A549 (cell line): ENCODE data around the gene CDHR5.

Experiments used
- CEBPB ChIP-seq, 2 experiments: fragments of >200 bp in 1 of 2; sonication (Bioruptor Twin) in 1 of 2; formaldehyde crosslinking in 1 of 2; IDR thresholded peaks; 2 replicates each; pipeline ENCODE4 v1.6.1; 2012 to 2016
- CHD4 ChIP-seq: fragments of 200-600 bp; sonication (generic); IDR thresholded peaks from 2 replicates; pipeline ENCODE4 v1.6.1; 2016; ENCODE audit warnings: antibody characterized with exemption, mild to moderate bottlenecking, borderline replicate concordance
- MAZ ChIP-seq: fragments of 150-350 bp; IDR thresholded peaks from 2 replicates; pipeline ENCODE4 v1.6.1; 2014; ENCODE audit warnings: antibody characterized with exemption, low read depth, low read length, borderline replicate concordance
- RFX5 ChIP-seq: fragments of 450-650 bp; IDR thresholded peaks from 2 replicates; pipeline ENCODE4 v1.7.1; 2014; ENCODE audit warnings: antibody characterized with exemption, mild to moderate bottlenecking, moderate library complexity
- SMC3 ChIP-seq: fragments of >200 bp; sonication (Bioruptor Twin); formaldehyde crosslinking; IDR thresholded peaks from 3 replicates; pipeline ENCODE4 v1.6.1; 2018; ENCODE audit warnings: inconsistent platforms
- ZSCAN20 ChIP-seq: fragments of 250-450 bp; sonication (Bioruptor Pico); IDR thresholded peaks from 2 replicates; pipeline ENCODE4 v1.8.0; 2022; ENCODE audit warnings: mild to moderate bottlenecking, moderate library complexity
- TF ChIP-seq, protein P1 (sequence below): fragments of >200 bp; sonication (Bioruptor Twin); formaldehyde crosslinking; IDR thresholded peaks from 3 replicates; pipeline ENCODE4 v1.5.1; 2016
- TF ChIP-seq, protein P2 (sequence below): fragments of 450-650 bp; IDR thresholded peaks from 2 replicates; pipeline ENCODE4 v1.6.1; 2014; ENCODE audit warnings: antibody characterized with exemption
- TF ChIP-seq, protein P3 (sequence below): IDR thresholded peaks from 2 replicates; pipeline ENCODE4 v1.6.1; 2012

GRCh38 chr11:589798-590197 is 35.0 kb downstream of the CDHR5 start:
- TF ChIP-seq MAZ: no peak
- TF ChIP-seq ZSCAN20: no peak
- TF ChIP-seq CHD4: no peak
- TF ChIP-seq, protein P1, sequence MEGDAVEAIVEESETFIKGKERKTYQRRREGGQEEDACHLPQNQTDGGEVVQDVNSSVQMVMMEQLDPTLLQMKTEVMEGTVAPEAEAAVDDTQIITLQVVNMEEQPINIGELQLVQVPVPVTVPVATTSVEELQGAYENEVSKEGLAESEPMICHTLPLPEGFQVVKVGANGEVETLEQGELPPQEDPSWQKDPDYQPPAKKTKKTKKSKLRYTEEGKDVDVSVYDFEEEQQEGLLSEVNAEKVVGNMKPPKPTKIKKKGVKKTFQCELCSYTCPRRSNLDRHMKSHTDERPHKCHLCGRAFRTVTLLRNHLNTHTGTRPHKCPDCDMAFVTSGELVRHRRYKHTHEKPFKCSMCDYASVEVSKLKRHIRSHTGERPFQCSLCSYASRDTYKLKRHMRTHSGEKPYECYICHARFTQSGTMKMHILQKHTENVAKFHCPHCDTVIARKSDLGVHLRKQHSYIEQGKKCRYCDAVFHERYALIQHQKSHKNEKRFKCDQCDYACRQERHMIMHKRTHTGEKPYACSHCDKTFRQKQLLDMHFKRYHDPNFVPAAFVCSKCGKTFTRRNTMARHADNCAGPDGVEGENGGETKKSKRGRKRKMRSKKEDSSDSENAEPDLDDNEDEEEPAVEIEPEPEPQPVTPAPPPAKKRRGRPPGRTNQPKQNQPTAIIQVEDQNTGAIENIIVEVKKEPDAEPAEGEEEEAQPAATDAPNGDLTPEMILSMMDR: no peak
- TF ChIP-seq RFX5: no peak
- TF ChIP-seq, protein P2, sequence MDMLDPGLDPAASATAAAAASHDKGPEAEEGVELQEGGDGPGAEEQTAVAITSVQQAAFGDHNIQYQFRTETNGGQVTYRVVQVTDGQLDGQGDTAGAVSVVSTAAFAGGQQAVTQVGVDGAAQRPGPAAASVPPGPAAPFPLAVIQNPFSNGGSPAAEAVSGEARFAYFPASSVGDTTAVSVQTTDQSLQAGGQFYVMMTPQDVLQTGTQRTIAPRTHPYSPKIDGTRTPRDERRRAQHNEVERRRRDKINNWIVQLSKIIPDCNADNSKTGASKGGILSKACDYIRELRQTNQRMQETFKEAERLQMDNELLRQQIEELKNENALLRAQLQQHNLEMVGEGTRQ: no peak
- TF ChIP-seq CEBPB (IDR thresholded peaks at IDR 0.05): no peak
- no peak for TF ChIP-seq SMC3
- TF ChIP-seq, protein P3, sequence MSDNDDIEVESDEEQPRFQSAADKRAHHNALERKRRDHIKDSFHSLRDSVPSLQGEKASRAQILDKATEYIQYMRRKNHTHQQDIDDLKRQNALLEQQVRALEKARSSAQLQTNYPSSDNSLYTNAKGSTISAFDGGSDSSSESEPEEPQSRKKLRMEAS: no peak
